MCF 10A (cell line): ENCODE measurements around the gene MAP3K2. TPM values are rescaled to one million over a fixed set of nuclear protein-coding genes. Genes with fewer than 3 reads are reported as not detected.
A peak's percentile ranks its signal among the peaks of the same experiment; 100 is the strongest.

Source experiments
- BruUV-seq: library from RNA; stranded (reverse); fragments of 400-500 nt; replicated peaks from 2 replicates; lab custom pipeline; 2021; lab: Mats Ljungman, UMichigan
- CTCF ChIA-PET: fragments of 300-600 bp; sonication (Branson Sonifier 250); formaldehyde crosslinking; extraction: SDS; loops from one replicate; lab custom pipeline; 2021; ENCODE audit warnings: antibody characterized with exemption, inconsistent platforms; lab: Yijun Ruan, JAX
- POLR2A ChIA-PET: fragments of 300-600, 350-650 bp; sonication (Branson Sonifier 250); formaldehyde crosslinking; extraction: SDS; loops from one replicate; lab custom pipeline; 2020; ENCODE audit warnings: antibody characterized with exemption, inconsistent platforms; lab: Yijun Ruan, JAX
- DNase-seq: peaks from one replicate; pipeline ENCODE4 v3.0.0-alpha.2; 2018; ENCODE audit not compliant: unreplicated experiment
- H3K27ac Mint-ChIP-seq: one replicate; pipeline ENCODE4 v1.8.0; 2022; ENCODE audit warnings: mild to moderate bottlenecking, low read depth, mixed read lengths; ENCODE audit not compliant: unreplicated experiment
- H3K27me3 Mint-ChIP-seq: one replicate; pipeline ENCODE4 v1.8.0; 2022; ENCODE audit warnings: mixed read lengths; ENCODE audit not compliant: insufficient read depth, unreplicated experiment
- H3K36me3 Mint-ChIP-seq: one replicate; pipeline ENCODE4 v1.8.0; 2022; ENCODE audit warnings: mild to moderate bottlenecking, moderate library complexity, mixed read lengths; ENCODE audit not compliant: insufficient read depth, unreplicated experiment
- H3K4me1 Mint-ChIP-seq: one replicate; pipeline ENCODE4 v1.8.0; 2022; ENCODE audit warnings: mixed read lengths; ENCODE audit not compliant: insufficient read depth, unreplicated experiment
- H3K4me3 Mint-ChIP-seq: one replicate; pipeline ENCODE4 v1.8.0; 2022; ENCODE audit warnings: mild to moderate bottlenecking, moderate library complexity, mixed read lengths; ENCODE audit not compliant: unreplicated experiment
- H3K9me3 Mint-ChIP-seq: one replicate; pipeline ENCODE4 v1.8.0; 2022; ENCODE audit warnings: mixed read lengths; ENCODE audit not compliant: unreplicated experiment
- intact Hi-C: fragments of 100-400 bp; cut with micrococcal nuclease; formaldehyde crosslinking; loops from 2 replicates; pipeline ENCODE4 v1.14.1; 2022
- total RNA-seq: library from RNA; stranded (reverse); gene quantifications from 2 replicates; pipeline ENCODE4 v1.2.3, GENCODE V29; 2022
- TF ChIP-seq, protein P1 (sequence below): fragments of 200-600 bp; IDR thresholded peaks from one replicate; pipeline ENCODE4 v1.8.0; 2022; ENCODE audit warnings: antibody characterized with exemption, mild to moderate bottlenecking; ENCODE audit not compliant: unreplicated experiment

Gene MAP3K2
- total RNA-seq, 1 experiment from 2014 or later, result 62.9 TPM

DNA sequence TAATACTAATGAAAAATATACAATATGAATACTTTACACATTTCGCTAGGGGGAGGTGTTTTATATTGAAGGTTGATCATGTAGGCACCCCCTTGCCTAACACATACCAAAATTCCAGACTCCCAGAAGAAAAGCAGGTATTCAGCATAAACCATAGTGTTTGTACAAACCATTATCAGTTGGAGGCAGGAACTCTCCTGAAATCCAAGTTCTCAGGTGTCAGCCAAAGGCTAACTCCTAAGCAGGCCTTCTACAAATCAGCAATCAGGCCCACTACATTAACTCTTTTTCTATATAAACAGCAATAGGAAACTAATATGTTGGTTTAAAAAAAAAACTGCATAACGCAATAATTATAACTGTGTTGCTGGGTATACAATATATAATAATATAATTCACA is 44.5 kb downstream of the MAP3K2 start:
- CTCF ChIA-PET, result interaction anchor here (0.9 kb wide), 1 partner anchor 136 kb away, joined by 4 read pairs; no protein-coding TSS in a partner anchor
- POLR2A ChIA-PET, result no interaction called here
- no peak for DNase-seq
- no peaks in the 10 kb centered on the region for H3K27me3 Mint-ChIP-seq
- no peak overlapping the region for H3K4me3 Mint-ChIP-seq
- H3K9me3 Mint-ChIP-seq, result no peaks in the 10 kb centered on the region
- H3K27ac Mint-ChIP-seq, result no peak overlapping the region
- intact Hi-C loops, result no loop called here
- no TSS peak for BruUV-seq
- H3K36me3 Mint-ChIP-seq, result peaks cover 17% of the 10 kb centered on the region
- TF ChIP-seq, protein P1, sequence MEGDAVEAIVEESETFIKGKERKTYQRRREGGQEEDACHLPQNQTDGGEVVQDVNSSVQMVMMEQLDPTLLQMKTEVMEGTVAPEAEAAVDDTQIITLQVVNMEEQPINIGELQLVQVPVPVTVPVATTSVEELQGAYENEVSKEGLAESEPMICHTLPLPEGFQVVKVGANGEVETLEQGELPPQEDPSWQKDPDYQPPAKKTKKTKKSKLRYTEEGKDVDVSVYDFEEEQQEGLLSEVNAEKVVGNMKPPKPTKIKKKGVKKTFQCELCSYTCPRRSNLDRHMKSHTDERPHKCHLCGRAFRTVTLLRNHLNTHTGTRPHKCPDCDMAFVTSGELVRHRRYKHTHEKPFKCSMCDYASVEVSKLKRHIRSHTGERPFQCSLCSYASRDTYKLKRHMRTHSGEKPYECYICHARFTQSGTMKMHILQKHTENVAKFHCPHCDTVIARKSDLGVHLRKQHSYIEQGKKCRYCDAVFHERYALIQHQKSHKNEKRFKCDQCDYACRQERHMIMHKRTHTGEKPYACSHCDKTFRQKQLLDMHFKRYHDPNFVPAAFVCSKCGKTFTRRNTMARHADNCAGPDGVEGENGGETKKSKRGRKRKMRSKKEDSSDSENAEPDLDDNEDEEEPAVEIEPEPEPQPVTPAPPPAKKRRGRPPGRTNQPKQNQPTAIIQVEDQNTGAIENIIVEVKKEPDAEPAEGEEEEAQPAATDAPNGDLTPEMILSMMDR, result no peak
- H3K4me1 Mint-ChIP-seq, result peaks cover 16% of the 10 kb centered on the region

DNA sequence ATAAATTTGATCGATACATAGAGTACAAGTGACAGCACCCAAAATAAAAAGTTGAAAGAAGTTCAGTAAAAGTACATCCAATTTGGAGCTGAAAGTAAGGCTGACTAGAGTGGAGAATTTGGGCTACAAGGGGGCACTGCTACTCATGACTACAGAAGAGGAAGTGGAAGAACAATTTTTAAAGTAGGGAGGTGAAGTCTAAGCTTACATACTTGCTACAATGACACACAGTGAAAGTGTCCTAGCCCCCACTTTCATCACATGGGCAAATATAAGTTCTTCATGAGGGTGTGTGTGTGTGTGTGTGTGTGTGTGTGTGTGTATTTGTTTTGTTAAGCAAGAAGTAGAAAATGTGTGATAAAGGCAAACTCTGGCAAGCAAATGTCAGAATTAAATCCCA is 45.7 kb downstream of the MAP3K2 start:
- TF ChIP-seq, protein P1, result no peak
- intact Hi-C loops, result no loop called here
- peaks cover 13% of the 10 kb centered on the region for H3K4me1 Mint-ChIP-seq
- H3K27ac Mint-ChIP-seq, result peak overlapping the region; percentile 14
- no peak overlapping the region for H3K4me3 Mint-ChIP-seq
- ChIA-PET CTCF (interaction anchor here (0.7 to 0.9 kb wide), 3 partner anchors 123 to 754 kb away, joined by 3 to 4 read pairs (median 4); no protein-coding TSS in a partner anchor), POLR2A (interaction anchor here (0.7 kb wide), 1 partner anchor 18 kb away, joined by 4 read pairs; no protein-coding TSS in a partner anchor)
- peaks cover 28% of the 10 kb centered on the region for H3K36me3 Mint-ChIP-seq
- H3K9me3 Mint-ChIP-seq, result no peaks in the 10 kb centered on the region
- DNase-seq, result no peak
- no peaks in the 10 kb centered on the region for H3K27me3 Mint-ChIP-seq
- no TSS peak for BruUV-seq

DNA sequence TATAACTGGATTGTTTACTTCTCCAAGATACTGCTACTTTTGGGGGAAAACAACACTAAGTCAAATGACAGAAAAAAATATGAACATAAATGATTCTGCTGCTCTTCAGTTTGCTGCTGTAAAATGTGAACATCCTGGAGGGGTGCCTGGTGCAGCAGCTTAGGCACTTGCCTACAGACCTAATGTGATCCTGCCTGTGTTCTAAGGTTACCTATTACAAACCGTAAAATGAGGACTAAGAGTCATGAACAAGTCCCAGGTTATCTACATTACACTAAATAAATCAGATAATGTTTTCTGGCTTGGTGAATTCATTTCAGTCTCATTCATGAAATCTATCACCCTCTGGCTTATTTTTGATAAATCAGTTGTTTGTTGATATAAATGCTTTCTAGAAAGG is 55.4 kb downstream of the MAP3K2 start:
- Mint-ChIP-seq H3K36me3 (peaks cover 62% of the 10 kb centered on the region), H3K9me3 (no peaks in the 10 kb centered on the region), H3K27me3 (no peaks in the 10 kb centered on the region), H3K27ac (no peak overlapping the region), H3K4me1 (no peaks in the 10 kb centered on the region), H3K4me3 (no peak overlapping the region)
- BruUV-seq, result no TSS peak
- ChIA-PET CTCF (interaction anchor here (0.5 kb wide), 1 partner anchor 146 kb away, joined by 3 read pairs; no protein-coding TSS in a partner anchor), POLR2A (no interaction called here)
- no peak for DNase-seq
- intact Hi-C loops, result no loop called here
- TF ChIP-seq, protein P1, result no peak

DNA sequence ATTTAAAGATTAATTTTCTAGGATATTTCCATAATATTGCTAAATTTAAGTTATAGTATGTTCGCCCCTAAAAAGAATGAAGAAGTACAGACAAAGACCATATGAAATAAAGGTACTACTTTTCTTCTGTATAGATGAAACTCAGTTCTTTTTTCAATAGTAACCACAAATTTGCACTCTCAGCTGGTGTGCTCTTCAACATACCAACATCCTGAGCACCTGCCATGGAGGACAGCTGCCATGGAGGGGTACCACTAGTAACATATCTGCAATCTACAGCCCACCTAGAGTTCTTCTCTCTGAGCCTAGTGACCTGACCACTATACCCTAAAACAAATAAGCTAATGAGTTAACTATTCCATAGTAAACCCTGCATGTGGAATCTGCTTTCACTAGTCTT is 57.0 kb downstream of the MAP3K2 start:
- intact Hi-C loops, result no loop called here
- POLR2A ChIA-PET, result no interaction called here
- no TSS peak for BruUV-seq
- H3K9me3 Mint-ChIP-seq, result no peaks in the 10 kb centered on the region
- no peak overlapping the region for H3K27ac Mint-ChIP-seq
- TF ChIP-seq, protein P1, result no peak
- CTCF ChIA-PET, result interaction anchor here (0.7 kb wide), 1 partner anchor 505 kb away, joined by 4 read pairs; no protein-coding TSS in a partner anchor
- no peak for DNase-seq
- no peak overlapping the region for H3K4me3 Mint-ChIP-seq
- H3K27me3 Mint-ChIP-seq, result no peaks in the 10 kb centered on the region
- H3K4me1 Mint-ChIP-seq, result no peaks in the 10 kb centered on the region
- peaks cover 68% of the 10 kb centered on the region for H3K36me3 Mint-ChIP-seq
